ENCODE results near the gene ATP2A3. TPM values are rescaled to one million over a fixed set of nuclear protein-coding genes. Genes with fewer than 3 reads are reported as not detected.
"Not testable (repeated sequence)": the region's sequence is repeated elsewhere in the genome, so short reads cannot be mapped to it uniquely, and the experiment has no call there.

The ATP2A3 gene
- polyA plus RNA-seq, 1 donor: 5.3 TPM

DNA sequence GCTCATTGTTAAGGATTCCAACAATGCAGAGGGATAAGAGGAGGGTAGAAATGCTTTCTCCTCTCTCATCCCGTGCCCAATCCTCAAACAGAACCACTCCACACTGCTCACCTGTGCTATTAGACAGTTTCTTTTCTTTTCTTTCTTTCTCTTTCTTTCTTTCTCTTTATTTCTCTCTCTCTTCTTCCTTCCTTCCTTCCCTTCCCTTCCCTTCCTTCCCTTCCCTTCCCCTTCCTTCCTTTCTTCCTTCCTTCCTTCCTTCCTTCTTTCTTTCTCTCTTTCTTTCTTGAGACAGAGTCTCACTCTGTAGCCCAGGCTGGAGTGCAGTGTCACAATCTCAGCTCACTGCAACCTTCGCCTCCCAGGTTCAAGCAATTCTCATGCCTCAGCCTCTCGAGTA, 27.5 kb upstream of the ATP2A3 start:
- DNase-seq (ENCODE audit: low read depth): not testable (repeated sequence)

GRCh38 chr17:3990386-3991127, 26.3 kb upstream of the ATP2A3 start:
- no peak for DNase-seq (ENCODE audit: low read depth)

DNA sequence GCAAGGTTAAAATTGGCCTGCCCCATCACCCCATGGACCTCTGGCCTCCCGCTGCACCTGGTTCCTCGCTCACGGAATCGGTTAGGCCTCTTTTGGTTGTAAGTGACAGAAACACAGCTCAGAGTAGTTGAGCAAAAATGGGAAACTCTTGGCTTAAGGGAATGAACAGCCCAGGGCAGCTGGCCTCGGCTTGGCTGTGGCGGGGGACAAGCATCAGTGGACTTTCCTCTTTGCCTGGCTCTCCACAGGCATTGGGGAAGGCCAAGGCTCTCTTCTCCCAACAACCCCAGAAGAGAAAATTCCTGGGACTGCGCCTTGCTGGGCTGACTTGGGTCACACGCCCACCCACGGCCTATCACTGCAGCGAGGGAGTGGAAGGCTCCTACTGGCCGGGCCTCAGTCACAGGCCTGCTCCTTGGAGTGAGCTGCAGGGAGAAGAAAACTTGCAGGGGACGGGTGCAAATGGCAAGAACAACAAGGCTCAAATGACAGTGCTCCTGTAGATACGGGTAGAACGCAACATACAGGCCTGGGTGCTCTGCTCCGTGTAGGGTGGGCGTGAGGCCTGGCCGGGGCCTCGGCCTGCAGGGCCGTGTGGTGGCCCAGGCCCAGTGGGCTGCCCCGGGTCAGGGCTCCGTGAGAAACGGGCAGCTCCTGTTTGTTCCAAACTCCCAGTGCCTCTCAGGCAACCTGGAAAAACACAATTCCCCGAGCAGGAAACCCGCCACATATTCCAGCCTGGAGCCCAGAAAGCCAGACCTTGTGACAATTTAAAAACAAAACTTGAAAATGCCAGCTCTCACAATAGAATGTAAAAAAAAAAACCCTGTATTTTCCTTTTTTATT, 25.0 kb upstream of the ATP2A3 start:
- DNase-seq (ENCODE audit: low read depth): no peak

DNA sequence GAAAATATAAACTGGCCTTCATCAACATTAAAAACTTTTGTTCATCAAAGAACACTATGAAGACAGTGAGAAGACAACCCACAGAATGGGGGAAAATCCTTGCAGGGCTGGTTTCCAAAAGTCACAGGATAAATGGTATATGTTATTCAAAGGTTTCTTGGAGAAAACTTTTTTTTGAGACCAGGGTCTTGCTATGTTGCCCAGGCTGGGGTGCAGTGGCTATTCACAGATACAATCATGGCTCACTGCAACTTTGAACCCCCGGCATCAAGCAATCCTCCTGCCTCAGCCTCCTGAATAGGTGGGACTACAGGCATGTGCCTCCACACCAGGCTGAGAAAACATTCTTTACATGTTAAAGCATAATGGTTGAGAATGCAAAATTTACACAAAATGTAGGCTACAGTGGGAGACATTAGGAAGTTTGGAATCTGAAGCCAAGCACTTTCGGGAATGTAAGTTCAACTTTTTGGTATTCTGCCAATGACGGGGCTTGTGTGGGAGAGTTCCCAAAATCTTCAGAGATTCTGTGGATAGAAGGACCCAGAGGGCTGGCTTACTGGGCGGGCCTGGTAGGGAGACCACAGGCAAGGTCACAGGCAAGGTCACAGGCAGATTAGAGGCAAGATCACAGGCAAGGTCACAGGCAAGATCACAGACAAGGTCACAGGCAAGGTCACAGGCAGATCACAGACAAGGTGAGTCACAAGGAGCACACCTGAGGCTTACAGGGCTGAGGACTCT, 24.2 kb upstream of the ATP2A3 start:
- no peak for DNase-seq (ENCODE audit: low read depth)

DNA sequence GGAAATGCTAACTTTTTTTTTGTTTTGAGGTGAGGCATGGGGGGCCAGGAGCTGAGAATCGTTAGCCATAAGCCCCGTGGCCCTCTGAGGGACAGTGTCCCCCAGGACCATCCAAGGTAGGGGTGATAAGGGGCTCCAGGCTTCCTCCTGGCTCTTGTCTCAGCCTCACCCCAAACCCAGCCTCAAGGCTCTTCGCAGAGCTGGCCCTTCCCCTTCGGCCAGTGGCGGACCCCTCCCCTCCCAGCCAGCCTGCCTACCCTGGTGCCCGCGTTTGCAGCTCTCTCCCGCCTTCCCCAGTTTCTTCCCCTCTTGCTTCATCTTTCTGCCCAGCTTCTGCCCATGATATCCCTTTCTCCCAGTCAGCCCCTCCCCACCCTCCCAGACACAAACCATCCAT, 22.7 kb upstream of the ATP2A3 start:
- DNase-seq (ENCODE audit: low read depth): no peak

DNA sequence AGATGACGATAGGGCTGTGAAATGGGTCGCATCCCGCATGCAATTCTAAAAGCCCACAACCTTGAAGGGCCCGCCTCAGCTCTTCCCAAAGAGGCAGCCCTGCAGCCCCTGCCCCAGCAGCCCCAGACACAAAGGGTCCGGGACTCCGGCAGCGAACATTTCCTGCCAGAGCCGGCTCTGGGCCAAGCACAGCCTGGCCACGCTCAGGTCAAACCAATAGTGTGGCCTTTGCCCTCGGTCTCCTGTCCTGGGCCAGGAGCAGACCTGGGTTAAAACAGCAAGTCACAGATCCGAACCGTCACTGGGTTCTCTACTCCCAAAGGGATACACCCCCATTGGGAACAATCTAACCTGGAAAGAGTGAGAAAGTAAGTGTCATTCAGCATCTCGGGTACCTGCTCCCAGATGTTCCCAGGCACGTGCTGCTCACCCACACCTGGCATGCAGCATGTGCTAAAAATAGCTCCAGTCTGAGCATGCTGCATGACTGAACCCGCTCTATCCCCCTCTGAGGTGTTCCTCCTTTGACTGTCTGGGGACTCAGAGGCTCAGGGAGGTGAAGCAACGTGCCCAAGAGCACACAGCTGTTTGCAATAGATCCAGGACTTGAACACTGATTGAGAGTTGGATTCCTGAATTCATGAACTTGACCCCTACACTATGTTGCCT, 22.2 kb upstream of the ATP2A3 start:
- DNase-seq (ENCODE audit: low read depth): no peak

- no peak for DNase-seq (ENCODE audit: low read depth)
Measured at GRCh38 chr17:3985846-3986245, 21.6 kb upstream of the ATP2A3 start.

- no peak for DNase-seq (ENCODE audit: low read depth)
Measured at GRCh38 chr17:3983606-3984484, 19.6 kb upstream of the ATP2A3 start.

GRCh38 chr17:3982541-3983017, 18.3 kb upstream of the ATP2A3 start:
- DNase-seq (ENCODE audit: low read depth): no peak

DNA sequence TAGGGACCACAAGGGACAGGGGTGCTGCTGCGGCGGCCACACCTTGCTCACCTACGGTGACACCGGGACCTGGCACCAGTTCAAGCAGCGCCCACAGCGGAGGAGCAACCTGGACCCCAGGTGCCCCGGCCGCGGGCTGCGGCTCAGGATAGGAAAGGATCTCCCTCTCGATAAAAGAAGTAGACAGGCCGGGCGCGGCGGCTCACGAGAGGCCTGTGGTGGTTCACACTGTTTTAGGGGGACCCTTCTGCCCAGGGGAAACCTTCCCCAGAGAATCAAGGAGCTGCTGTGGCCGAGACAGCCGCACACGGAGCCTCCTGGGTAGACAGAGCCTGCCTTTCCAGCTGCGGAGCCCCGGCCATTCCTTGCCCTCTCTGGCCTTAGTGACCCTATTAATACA, 17.9 kb upstream of the ATP2A3 start:
- DNase-seq (ENCODE audit: low read depth): no peak

GRCh38 chr17:3981455-3981854, 17.2 kb upstream of the ATP2A3 start:
- DNase-seq (ENCODE audit: low read depth): no peak

- no peak for DNase-seq (ENCODE audit: low read depth)
Measured at GRCh38 chr17:3980381-3981014, 16.3 kb upstream of the ATP2A3 start.

- no peak for DNase-seq (ENCODE audit: low read depth)
Measured at GRCh38 chr17:3979290-3979611, 15.0 kb upstream of the ATP2A3 start.

- DNase-seq (ENCODE audit: low read depth): no peak
Measured at GRCh38 chr17:3978421-3979289, 14.4 kb upstream of the ATP2A3 start.

DNA sequence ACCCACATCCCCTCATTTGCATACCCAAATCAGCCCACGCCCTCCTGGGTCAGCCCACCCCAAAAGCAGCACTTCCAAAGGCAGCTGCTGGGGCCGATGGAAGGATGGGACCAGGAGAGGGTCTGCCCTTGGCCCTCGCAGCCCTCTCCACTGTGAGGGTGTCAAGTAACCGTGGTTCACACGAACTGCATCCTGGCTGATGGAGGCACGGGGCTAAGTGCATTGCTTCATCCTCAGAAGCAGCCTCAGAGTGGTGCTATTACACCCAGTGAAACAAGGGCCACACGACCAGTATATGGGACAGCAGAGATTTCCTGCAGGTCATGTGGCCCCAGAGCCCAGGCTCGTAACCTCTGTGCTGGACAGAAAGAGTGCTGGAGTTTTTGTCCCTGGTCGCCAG, 13.2 kb upstream of the ATP2A3 start:
- DNase-seq (ENCODE audit: low read depth): no peak

DNA sequence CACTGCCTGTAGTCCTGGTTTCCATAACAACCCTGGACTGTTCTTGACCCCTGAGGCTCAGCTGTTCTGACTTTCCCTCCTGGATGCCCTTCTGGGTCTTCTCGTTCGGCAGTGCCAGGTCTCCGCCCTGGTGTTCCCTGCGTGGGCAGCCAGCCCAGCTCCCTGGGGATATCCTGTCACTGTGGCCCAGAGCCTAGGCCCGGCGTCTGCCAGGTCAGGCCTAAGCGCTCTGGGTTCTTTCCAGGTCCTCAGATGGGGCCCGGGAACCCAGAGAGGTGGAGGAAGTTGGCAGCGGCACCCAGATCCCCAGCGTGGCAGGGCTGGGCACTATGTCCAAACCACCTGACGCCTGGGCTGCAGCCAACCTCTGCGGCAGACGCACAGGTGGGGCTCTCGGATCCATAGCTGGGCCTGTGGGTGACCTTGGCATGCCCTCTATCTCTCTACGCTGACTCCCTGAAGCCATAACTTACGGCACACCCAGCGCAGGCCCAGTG, 12.5 kb upstream of the ATP2A3 start:
- no peak for DNase-seq (ENCODE audit: low read depth)

- no peak for DNase-seq (ENCODE audit: low read depth)
Measured at GRCh38 chr17:3974980-3975379, 10.7 kb upstream of the ATP2A3 start.

GRCh38 chr17:3974138-3974687, 10.0 kb upstream of the ATP2A3 start:
- DNase-seq (ENCODE audit: low read depth): no peak

Data from forelimb muscle (tissue), 1 donor.